ENCODE data around the gene TLCD3A.
A peak's percentile ranks its signal among the peaks of the same experiment; 100 is the strongest.
"Not testable (repeated sequence)": the region's sequence is repeated elsewhere in the genome, so short reads cannot be mapped to it uniquely, and the experiment has no call there.

The TLCD3A gene

GRCh38 chr17:732067-732901, at the start of gene TLCD3A:
TLCD3A (plus strand) TSS chr17:732596; CDS start chr17:732648, 52 bp downstream.
- DNase-seq (ENCODE audit: low spot score) = peak; percentile 64

- no peak for DNase-seq (ENCODE audit: low spot score)
Observed at GRCh38 chr17:683040-683439, 49.4 kb upstream of the TLCD3A start.

GRCh38 chr17:683499-684254, 48.7 kb upstream of the TLCD3A start:
- DNase-seq (ENCODE audit: low spot score) = no peak

GRCh38 chr17:685006-685405, 47.4 kb upstream of the TLCD3A start:
- DNase-seq (ENCODE audit: low spot score) = no peak

- DNase-seq (ENCODE audit: low spot score) = no peak
Observed at GRCh38 chr17:688100-688989, 44.1 kb upstream of the TLCD3A start.

GRCh38 chr17:689556-690275, 42.7 kb upstream of the TLCD3A start:
- no peak for DNase-seq (ENCODE audit: low spot score)

- no peak for DNase-seq (ENCODE audit: low spot score)
Observed at GRCh38 chr17:690361-690760, 42.0 kb upstream of the TLCD3A start.

GRCh38 chr17:691423-691822, 41.0 kb upstream of the TLCD3A start:
- no peak for DNase-seq (ENCODE audit: low spot score)

GRCh38 chr17:692116-692515, 40.3 kb upstream of the TLCD3A start:
- no peak for DNase-seq (ENCODE audit: low spot score)

- no peak for DNase-seq (ENCODE audit: low spot score)
Observed at GRCh38 chr17:693791-694638, 38.4 kb upstream of the TLCD3A start.

GRCh38 chr17:696369-696768, 36.0 kb upstream of the TLCD3A start:
- no peak for DNase-seq (ENCODE audit: low spot score)

- no peak for DNase-seq (ENCODE audit: low spot score)
Observed at GRCh38 chr17:697682-698081, 34.7 kb upstream of the TLCD3A start.

- not testable (repeated sequence) for DNase-seq (ENCODE audit: low spot score)
Observed at GRCh38 chr17:698096-698495, 34.3 kb upstream of the TLCD3A start.

GRCh38 chr17:699345-699744, 33.1 kb upstream of the TLCD3A start:
- DNase-seq (ENCODE audit: low spot score) = no peak

GRCh38 chr17:700504-701094, 31.8 kb upstream of the TLCD3A start:
- peak; percentile 19 for DNase-seq (ENCODE audit: low spot score)

GRCh38 chr17:703081-703875, 29.1 kb upstream of the TLCD3A start:
- no peak for DNase-seq (ENCODE audit: low spot score)

- DNase-seq (ENCODE audit: low spot score) = no peak
Observed at GRCh38 chr17:704111-704864, 28.1 kb upstream of the TLCD3A start.

- DNase-seq (ENCODE audit: low spot score) = no peak
Observed at GRCh38 chr17:705011-705410, 27.4 kb upstream of the TLCD3A start.

- no peak for DNase-seq (ENCODE audit: low spot score)
Observed at GRCh38 chr17:705863-706262, 26.5 kb upstream of the TLCD3A start.
